Middle frontal gyrus (tissue), 1 donor: ENCODE data around the gene CLIP2.
"Not testable (repeated sequence)": the region's sequence is repeated elsewhere in the genome, so short reads cannot be mapped to it uniquely, and the experiment has no call there.

Experiments used
- DNase-seq: peaks from one replicate; pipeline ENCODE4 v3.0.0-alpha.2; 2015; ENCODE audit warnings: low spot score; ENCODE audit errors: extremely low spot score

The CLIP2 gene

DNA sequence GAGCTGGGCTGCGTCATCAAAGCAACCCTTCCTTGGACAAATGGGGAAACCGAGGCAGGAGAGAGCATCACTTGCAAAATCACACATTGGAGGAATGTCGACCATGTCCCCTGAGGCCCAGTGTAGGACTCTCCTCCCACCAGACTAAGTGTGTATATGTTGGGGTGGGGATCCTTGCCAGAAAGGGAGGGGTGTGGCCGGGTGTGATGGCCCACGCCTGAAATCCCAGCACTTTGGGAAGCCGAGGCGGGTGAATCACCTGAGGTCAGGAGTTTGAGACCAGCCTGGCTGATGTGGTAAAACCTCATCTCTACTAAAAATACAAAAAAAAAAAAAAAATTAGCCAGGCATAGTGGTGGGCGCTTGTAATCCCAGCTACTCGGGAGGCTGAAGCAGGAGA lies 141.2 kb downstream of the CLIP2 start:
- DNase-seq, result not testable (repeated sequence)

DNA sequence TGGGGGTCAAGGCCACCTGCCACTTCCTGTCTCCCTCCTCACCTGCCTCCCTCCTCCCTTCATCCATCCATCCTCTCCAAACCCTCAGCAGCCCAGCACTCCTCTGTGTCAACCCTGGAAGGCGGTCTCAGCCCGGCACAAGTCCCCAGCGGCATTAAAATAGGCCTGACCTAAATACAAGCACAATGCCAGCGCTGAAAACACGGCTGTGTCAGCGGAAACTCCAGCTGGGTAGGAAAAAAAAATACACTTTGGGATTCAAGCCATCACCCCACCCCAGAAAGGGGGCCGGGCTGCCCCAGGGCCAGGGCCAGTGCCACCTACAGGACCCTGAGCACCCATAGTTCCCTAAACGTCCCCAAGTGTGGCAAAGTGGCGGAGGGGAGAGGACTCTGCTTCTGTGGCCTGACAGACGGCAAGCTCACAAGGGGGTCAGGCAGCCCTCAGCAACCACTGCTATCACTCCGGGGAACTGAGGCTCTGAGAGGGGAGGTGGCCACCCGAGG lies 141.8 kb downstream of the CLIP2 start:
- DNase-seq, result no peak

GRCh38 chr7:74437291-74437571 lies 148.0 kb downstream of the CLIP2 start:
- DNase-seq, result not testable (repeated sequence)

GRCh38 chr7:74438327-74438726 lies 149.1 kb downstream of the CLIP2 start:
- DNase-seq, result no peak

DNA sequence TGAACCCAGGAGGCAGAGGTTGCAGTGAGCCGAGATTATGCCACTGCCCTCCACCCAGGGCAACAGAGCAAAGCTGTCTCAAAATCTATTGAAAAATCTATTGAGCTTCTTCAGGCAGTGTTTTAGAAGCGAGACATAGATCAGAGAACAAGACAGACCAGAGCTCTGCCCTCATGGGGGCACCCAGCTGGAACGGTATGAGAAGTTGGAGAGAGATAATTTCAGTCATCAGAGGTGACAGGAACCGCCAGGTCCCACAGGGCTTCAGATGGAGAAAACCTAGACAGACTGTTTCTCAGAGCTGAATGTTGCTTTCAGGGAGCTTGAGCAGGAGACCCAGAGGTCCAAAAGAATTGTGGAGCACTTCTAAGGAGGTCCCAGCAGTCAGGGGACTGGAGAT lies 150.3 kb downstream of the CLIP2 start:
- no peak for DNase-seq

DNA sequence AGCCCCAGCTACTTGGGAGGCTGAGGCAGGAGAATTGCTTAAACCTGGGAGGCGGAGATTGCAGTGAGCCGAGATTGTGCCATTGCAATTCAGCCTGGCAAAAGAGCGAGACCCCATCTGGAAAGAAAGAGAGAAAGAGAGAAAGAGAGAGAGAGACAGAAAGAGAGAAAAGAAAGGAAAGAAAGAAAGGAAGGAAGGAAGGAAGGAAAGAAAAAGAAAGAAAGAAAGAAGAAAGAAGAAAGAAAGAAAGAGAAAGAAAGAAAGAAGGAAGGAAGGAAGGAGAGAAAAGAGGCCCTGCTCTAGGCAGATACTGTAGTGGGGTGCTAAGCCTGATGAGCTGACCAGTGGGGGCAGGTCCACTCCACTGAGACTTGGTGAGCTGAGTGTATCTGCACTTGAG lies 150.9 kb downstream of the CLIP2 start:
- not testable (repeated sequence) for DNase-seq

- no peak for DNase-seq
Observed at GRCh38 chr7:74441801-74442200, 152.6 kb downstream of the CLIP2 start.

GRCh38 chr7:74443543-74444247 lies 154.5 kb downstream of the CLIP2 start:
- DNase-seq, result no peak

- no peak for DNase-seq
Observed at GRCh38 chr7:74449144-74449543, 159.9 kb downstream of the CLIP2 start.

DNA sequence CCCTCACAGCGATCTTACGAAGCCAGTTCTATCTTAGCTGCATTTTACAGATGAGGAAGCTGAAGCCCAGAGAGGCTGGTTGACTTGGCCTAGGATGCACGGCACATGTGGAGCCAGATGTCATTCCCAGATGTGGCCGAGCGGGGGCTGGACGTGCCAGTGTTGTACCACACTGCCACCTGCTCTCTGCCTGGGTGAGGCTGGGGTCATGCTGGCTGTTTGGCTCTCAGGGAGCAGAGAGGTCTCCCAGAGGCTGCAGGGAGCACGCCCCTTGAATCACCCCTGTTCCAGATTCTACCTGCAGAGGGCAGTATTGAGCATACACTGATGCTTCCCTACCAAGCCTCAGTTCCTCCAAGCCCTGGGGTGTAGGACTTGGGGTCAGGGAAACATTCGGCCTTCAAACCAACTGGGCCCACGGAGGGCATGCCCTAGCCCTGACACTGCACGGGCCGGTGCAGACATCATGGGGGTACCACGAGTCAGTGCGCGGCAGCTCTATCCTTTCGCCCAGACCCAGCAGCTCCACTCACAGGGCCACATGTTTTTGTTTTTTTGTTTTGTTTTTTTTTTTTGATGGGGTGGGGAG lies 160.7 kb downstream of the CLIP2 start:
- no peak for DNase-seq

GRCh38 chr7:74452748-74453321 lies 163.6 kb downstream of the CLIP2 start:
- no peak for DNase-seq

- DNase-seq, result no peak
Observed at GRCh38 chr7:74453322-74454011, 164.3 kb downstream of the CLIP2 start, which contains the start of gene GTF2IRD1. GTF2IRD1 (plus strand) TSS chr7:74453906; CDS start chr7:74508081, 54,175 bp downstream.

DNA sequence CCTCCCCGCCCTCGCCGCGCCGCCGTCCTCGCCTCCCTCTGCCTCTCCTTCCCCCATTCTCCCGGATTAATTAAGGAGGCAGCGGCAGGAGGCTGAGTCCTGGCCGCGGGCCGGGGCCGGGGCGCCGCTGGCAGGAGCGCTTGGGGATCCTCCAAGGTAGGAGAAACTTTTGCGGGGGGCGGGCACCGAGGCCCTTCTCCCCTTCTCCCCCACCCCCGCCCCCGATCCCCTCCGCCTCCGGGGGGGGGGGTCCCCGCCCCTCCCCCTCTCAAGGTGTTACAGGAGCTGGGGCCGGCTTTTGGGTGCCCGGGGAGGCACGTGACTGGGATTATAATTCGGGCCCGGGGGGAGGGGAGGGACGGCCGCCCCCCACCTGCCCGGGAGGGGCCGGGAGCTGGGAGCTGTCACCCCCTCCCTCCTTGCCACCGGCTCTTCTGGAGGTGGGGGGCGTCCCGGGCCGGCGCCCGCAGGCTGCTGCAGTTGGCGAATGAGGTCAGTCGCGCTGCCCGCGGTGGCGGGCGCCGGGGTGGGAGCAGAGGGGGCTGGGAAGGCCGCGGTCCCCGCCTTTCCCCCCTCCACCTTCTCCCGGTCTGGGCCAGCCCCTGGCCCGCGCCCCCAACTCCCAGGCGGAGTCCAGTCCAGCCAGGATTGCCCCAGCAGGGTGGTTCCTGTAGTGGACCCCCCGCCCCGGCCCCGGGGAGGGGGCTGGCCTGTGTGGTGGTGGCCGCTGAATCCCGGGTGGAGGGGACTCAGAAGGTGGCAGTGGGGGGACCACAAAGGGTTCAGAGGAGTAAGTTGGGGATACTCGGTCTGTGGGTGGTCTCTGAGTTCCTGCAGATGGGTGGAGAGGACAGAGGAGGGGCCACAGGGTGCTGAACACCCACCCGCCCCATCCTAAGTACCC lies 165.1 kb downstream of the CLIP2 start:
- no peak for DNase-seq

DNA sequence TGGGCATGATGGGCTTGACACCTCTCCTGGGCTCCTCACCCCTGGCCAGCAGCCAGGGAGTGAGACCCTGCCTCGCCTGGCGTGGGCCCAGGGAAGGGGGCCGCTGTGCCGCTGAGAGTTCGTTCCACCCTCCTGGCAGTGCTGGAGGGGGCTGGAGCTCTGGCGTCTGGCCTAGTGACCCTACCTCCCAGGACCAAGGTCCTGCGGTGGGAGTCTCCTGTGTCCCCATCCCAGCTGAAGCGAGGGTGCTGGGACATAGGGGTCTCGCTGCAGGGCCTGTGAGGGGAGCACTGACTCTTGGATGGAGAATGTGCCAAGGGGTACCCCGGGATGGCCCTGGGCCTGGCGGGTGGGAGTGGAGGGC lies 165.7 kb downstream of the CLIP2 start:
- DNase-seq, result no peak

- no peak for DNase-seq
Observed at GRCh38 chr7:74455291-74455804, 166.1 kb downstream of the CLIP2 start.
